IPS-20b (cell line): ENCODE measurements around the gene DYSF.

ENCODE experiments used
- H3K27ac ChIP-seq: one replicate; pipeline ENCODE4 v1.5.1; 2013; ENCODE audit warnings: low read length
- H3K27me3 ChIP-seq: 2 replicates; pipeline ENCODE4 v1.6.1; 2013; ENCODE audit warnings: mild to moderate bottlenecking, low read length, inconsistent platforms; ENCODE audit not compliant: insufficient read depth
- H3K36me3 ChIP-seq: 2 replicates; pipeline ENCODE4 v1.6.1; 2013; ENCODE audit warnings: low read depth, mild to moderate bottlenecking, inconsistent platforms, low read length, moderate library complexity; ENCODE audit not compliant: insufficient read depth
- H3K4me1 ChIP-seq: 2 replicates; pipeline ENCODE4 v1.6.1; 2013; ENCODE audit warnings: mild to moderate bottlenecking, control low read depth, inconsistent platforms, low read length, moderate library complexity; ENCODE audit not compliant: insufficient read depth
- H3K4me3 ChIP-seq: 2 replicates; pipeline ENCODE4 v1.5.1; 2013; ENCODE audit warnings: mild to moderate bottlenecking, low read length, inconsistent platforms
- H3K9ac ChIP-seq: 2 replicates; pipeline ENCODE4 v1.6.1; 2013; ENCODE audit warnings: low read depth, mild to moderate bottlenecking, inconsistent platforms, low read length, moderate library complexity
- H3K9me3 ChIP-seq: 2 replicates; pipeline ENCODE4 v1.6.1; 2013; ENCODE audit warnings: mild to moderate bottlenecking, low read depth, low read length, inconsistent platforms; ENCODE audit not compliant: insufficient read depth

DYSF gene

DNA sequence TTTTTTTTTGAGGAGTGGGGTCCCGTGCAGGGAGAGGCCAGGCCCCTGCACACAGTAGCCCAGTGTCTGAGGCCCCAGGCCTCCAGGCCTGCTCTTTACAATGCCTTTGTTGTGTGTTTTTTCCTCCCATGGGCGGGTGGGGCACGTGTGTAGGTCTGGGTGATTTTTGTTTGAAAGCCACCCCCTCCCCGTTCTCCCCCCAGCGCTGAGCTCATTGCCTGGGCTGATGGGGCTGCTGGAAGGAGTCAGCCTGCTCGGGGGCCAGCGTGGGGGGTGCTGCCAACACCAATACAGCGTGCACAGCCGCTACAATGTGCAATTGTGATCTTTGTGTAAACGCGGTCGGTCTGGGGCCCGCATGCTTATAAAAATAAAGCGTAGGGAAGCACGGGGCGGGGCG, 142.7 kb downstream of the DYSF start:
- no peak overlapping the region for H3K9ac ChIP-seq
- H3K27me3 ChIP-seq: no peaks in the 10 kb centered on the region
- no peaks in the 10 kb centered on the region for H3K4me1 ChIP-seq

DNA sequence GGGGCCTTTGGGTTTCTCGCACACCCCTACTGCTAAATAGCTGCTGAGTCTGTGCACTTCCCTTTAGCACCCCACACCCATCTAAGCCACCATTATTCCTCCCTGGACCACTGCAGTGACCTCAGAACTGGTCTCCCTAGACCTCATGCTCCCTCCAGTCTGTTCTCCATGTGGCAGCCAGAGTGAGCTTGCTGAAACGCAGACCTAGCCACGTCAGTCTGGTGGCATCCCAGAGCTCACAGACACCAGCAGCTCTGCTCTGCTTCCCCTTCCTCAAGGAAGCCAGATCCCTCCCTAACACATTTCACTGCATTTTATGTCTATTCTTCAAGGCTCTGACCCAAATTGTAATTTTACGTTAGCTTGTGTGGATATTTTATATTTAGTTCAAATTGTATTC, 144.4 kb downstream of the DYSF start:
- Histone ChIP-seq H3K4me3 (no peak overlapping the region), H3K4me1 (no peaks in the 10 kb centered on the region), H3K36me3 (no peaks in the 10 kb centered on the region), H3K27me3 (no peaks in the 10 kb centered on the region), H3K9me3 (no peaks in the 10 kb centered on the region), H3K27ac (no peak overlapping the region), H3K9ac (no peak overlapping the region)

More for the DNA sequence above, 142.7 kb downstream of the DYSF start:
- no peak overlapping the region for H3K27ac ChIP-seq
- no peak overlapping the region for H3K4me3 ChIP-seq
- no peaks in the 10 kb centered on the region for H3K36me3 ChIP-seq
- no peaks in the 10 kb centered on the region for H3K9me3 ChIP-seq

- H3K27ac ChIP-seq: no peak overlapping the region
- H3K9ac ChIP-seq: no peak overlapping the region
- H3K36me3 ChIP-seq: no peaks in the 10 kb centered on the region
- H3K4me1 ChIP-seq: no peaks in the 10 kb centered on the region
- no peaks in the 10 kb centered on the region for H3K27me3 ChIP-seq
- H3K4me3 ChIP-seq: no peak overlapping the region
- no peaks in the 10 kb centered on the region for H3K9me3 ChIP-seq
These were observed 145.2 kb downstream of the DYSF start for GRCh38 chr2:71598526-71598925.

DNA sequence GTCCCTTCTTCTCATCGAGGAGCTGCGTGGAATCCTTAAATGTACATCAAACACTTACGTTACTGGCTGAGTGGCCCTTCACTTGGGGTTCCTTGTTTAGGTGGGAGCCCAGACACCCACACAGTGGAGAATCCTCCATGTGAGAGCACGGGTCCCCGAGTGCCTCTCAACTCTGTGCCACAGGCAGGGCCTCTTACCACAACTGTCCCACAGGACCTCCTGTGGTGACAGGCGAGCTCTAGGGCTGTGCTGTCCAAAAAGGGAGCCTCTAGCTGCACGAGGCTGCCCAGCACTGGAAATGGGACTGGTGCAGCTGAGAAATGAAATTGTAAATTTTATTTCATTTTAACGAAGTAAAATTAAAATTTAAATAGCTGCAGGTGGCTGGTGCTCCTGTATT, 145.7 kb downstream of the DYSF start:
- no peaks in the 10 kb centered on the region for H3K9me3 ChIP-seq
- H3K9ac ChIP-seq: no peak overlapping the region
- no peaks in the 10 kb centered on the region for H3K27me3 ChIP-seq
- H3K27ac ChIP-seq: no peak overlapping the region
- no peaks in the 10 kb centered on the region for H3K36me3 ChIP-seq
- no peak overlapping the region for H3K4me3 ChIP-seq
- H3K4me1 ChIP-seq: no peaks in the 10 kb centered on the region

DNA sequence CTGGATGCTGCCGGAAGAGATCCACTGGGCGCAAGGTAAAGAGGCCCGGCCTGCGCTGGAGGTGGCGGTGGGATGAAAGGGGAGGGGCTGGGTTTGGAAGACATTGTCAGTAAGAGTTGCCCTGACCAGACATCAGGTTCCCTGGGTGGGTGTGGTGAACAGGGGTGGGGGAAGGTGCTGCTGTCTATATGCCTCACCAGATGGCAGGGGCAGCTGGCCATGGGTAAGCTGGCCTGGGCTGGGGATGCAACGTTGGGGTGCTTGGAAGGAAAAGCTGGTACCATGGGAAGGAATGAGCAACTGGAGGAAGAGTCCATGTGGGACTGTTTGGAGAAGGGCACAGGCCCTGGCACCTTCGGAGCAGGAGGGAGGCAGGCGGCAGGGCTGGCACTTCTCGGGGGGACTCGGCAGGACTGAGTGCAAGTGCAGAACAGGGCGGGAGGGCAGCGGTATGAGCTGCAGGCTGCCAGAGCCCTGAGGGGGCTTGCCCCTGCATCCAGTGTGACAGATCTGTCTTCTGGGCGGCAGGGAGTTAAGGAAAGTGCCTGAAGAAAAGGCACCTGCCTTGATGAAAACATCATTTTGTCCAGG, 146.4 kb downstream of the DYSF start:
- Histone ChIP-seq H3K9ac (no peak overlapping the region), H3K27me3 (no peaks in the 10 kb centered on the region), H3K36me3 (no peaks in the 10 kb centered on the region), H3K9me3 (no peaks in the 10 kb centered on the region), H3K4me1 (0 out of 2 replicates have a peak, but pooled peaks cover 1% of the 10 kb centered on the region), H3K27ac (no peak overlapping the region), H3K4me3 (no peak overlapping the region)

DNA sequence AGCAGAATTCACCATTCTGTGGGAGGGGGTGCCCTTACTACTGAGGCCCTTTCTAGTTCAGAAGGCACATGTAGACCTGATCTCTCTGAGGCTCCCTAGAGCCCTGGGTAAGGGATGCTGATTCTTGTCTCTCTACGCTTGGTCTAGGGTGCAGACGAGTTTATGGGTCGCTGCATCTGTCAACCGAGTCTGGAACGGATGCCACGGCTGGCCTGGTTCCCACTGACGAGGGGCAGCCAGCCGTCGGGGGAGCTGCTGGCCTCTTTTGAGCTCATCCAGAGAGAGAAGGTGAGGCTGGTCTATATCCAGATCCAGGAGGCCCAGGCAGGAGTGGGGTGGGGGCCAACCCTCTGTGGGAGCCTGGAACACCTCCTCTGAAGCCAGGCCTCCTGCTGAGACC, 147.2 kb downstream of the DYSF start:
- Histone ChIP-seq H3K9me3 (no peaks in the 10 kb centered on the region), H3K27me3 (no peaks in the 10 kb centered on the region), H3K27ac (no peak overlapping the region), H3K4me3 (no peak overlapping the region), H3K36me3 (no peaks in the 10 kb centered on the region), H3K4me1 (peaks cover 7% of the 10 kb centered on the region; the same call in 1 of the 2 replicates), H3K9ac (no peak overlapping the region)

DNA sequence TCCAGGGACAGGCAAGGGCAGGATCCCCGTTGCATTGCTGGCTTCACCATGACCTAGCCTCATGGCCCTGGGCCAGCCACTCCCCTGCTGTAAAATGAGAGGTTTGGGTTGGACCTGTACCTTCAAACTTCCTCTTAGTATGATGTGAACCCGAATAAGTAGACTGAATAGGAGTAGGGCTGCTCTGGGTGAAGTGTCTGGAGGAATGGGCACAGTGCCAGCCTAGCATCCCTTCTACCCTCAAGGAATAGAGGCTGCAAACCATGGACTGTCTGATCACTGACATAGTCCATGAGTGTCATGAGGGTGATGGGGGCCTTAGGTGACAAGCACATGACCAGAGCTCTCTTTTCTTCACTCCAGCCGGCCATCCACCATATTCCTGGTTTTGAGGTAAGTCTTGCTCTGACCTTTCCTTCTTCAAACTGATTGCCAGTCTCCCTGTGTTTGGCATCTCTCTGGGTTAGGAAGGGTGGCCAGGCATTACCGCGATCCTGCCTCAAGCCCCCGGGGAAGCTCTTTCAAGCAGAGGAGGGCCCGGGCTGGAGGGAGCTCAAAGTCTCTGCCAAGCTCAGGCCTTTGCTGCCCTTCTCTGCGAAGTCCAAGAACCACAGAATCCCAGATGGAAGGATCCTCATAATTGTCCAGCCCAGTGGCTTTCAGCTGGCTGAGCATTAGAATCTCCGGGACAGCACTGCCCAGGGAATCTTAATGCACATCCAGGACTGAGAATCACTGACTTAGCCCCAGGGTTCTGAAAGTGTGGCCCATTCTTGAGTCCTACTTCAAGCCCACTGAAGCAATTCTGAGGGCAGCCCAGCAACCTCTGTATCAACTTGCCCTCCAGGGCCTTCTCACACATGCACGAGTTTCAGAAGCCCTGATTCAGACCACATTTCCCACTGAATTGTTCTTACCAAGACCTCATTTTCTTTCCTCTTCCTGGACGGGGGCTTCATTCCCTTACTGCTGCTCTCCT, 148.1 kb downstream of the DYSF start:
- no peaks in the 10 kb centered on the region for H3K27me3 ChIP-seq

GRCh38 chr2:71602115-71602495, 148.7 kb downstream of the DYSF start:
- peaks cover 4% of the 10 kb centered on the region; the same call in 1 of the 2 replicates for H3K27me3 ChIP-seq
- H3K9ac ChIP-seq: no peak overlapping the region

More for the DNA sequence above, 148.1 kb downstream of the DYSF start:
- Histone ChIP-seq H3K4me1 (peaks cover 7% of the 10 kb centered on the region; the same call in 1 of the 2 replicates), H3K9me3 (no peaks in the 10 kb centered on the region), H3K4me3 (no peak overlapping the region), H3K36me3 (no peaks in the 10 kb centered on the region), H3K27ac (no peak overlapping the region), H3K9ac (no peak overlapping the region)

DNA sequence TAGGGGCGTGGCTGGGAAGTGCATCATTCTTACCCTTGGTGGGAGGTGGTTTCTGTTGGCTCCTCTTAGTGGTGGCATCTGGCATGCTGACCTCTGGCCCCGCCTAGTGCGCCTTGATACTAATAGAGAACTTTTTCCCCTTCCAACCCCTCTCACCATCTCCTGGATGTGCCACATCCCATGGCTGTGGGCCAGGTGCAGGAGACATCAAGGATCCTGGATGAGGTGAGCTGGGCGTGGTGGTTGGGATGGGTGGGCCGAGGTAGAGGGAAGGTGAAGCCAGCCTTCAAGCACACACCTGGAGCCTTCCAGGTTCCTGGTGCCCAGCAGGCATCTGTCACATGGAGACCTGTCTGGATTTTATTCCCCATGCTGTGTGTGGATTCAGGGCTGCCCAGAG, 149.2 kb downstream of the DYSF start:
- H3K27ac ChIP-seq: no peak overlapping the region
- H3K4me1 ChIP-seq: peaks cover 7% of the 10 kb centered on the region; the same call in 1 of the 2 replicates
- H3K36me3 ChIP-seq: no peaks in the 10 kb centered on the region
- no peaks in the 10 kb centered on the region for H3K9me3 ChIP-seq
- no peak overlapping the region for H3K4me3 ChIP-seq
- peaks cover 6% of the 10 kb centered on the region; the same call in 1 of the 2 replicates for H3K27me3 ChIP-seq
- H3K9ac ChIP-seq: no peak overlapping the region

More at GRCh38 chr2:71602115-71602495, 148.7 kb downstream of the DYSF start:
- Histone ChIP-seq H3K4me1 (peaks cover 7% of the 10 kb centered on the region; the same call in 1 of the 2 replicates), H3K4me3 (no peak overlapping the region), H3K36me3 (no peaks in the 10 kb centered on the region), H3K9me3 (no peaks in the 10 kb centered on the region), H3K27ac (no peak overlapping the region)

- Histone ChIP-seq H3K36me3 (no peaks in the 10 kb centered on the region), H3K27me3 (peaks cover 6% of the 10 kb centered on the region; the same call in 1 of the 2 replicates), H3K4me1 (peaks cover 7% of the 10 kb centered on the region; the same call in 1 of the 2 replicates), H3K9ac (no peak overlapping the region), H3K9me3 (no peaks in the 10 kb centered on the region), H3K4me3 (no peak overlapping the region), H3K27ac (no peak overlapping the region)
These were observed 150.0 kb downstream of the DYSF start for GRCh38 chr2:71603311-71603811.

GRCh38 chr2:71603851-71604725, 150.7 kb downstream of the DYSF start:
- Histone ChIP-seq H3K4me1 (peaks cover 7% of the 10 kb centered on the region; the same call in 1 of the 2 replicates), H3K36me3 (no peaks in the 10 kb centered on the region), H3K9ac (no peak overlapping the region), H3K4me3 (no peak overlapping the region), H3K27ac (no peak overlapping the region), H3K27me3 (peaks cover 6% of the 10 kb centered on the region; the same call in 1 of the 2 replicates), H3K9me3 (no peaks in the 10 kb centered on the region)
